HepG2 (cell line): ENCODE data around the gene NELFB. TPM values are rescaled to one million over a fixed set of nuclear protein-coding genes. Genes with fewer than 3 reads are reported as not detected.

Experiments used
- CREB1 ChIP-seq, 2 experiments: fragments of 450-650 bp in 1 of 2; IDR thresholded peaks; 2 replicates each; pipeline ENCODE4 v1.6.1; 2016 to 2017; ENCODE audit warnings: control low read depth in 1 of 2, mild to moderate bottlenecking in 1 of 2, missing compliant biosample characterization in 1 of 2, missing genetic modification characterization in 1 of 2
- FOXM1 ChIP-seq: sonication (generic); formaldehyde crosslinking; IDR thresholded peaks from 2 replicates; pipeline ENCODE4 v1.5.0; 2020; ENCODE audit warnings: missing genetic modification reagents
- GZF1 ChIP-seq: sonication (generic); formaldehyde crosslinking; IDR thresholded peaks from 2 replicates; pipeline ENCODE4 v1.5.1; 2020; ENCODE audit warnings: mild to moderate bottlenecking, missing genetic modification reagents
- HDAC1 ChIP-seq: sonication (generic); formaldehyde crosslinking; IDR thresholded peaks from 2 replicates; pipeline ENCODE4 v1.5.1; 2020; ENCODE audit warnings: mild to moderate bottlenecking, missing genetic modification reagents
- MTF1 ChIP-seq: sonication (generic); formaldehyde crosslinking; IDR thresholded peaks from 2 replicates; pipeline ENCODE4 v1.5.0; 2020; ENCODE audit warnings: missing genetic modification reagents
- NFE2 ChIP-seq: sonication (generic); formaldehyde crosslinking; IDR thresholded peaks from 2 replicates; pipeline ENCODE4 v1.4.0; 2020; ENCODE audit warnings: missing genetic modification reagents
- NFKB2 ChIP-seq: sonication (generic); formaldehyde crosslinking; IDR thresholded peaks from 2 replicates; pipeline ENCODE4 v1.4.0; 2020; ENCODE audit warnings: missing genetic modification reagents, borderline replicate concordance
- PHB2 ChIP-seq: fragments of 450-650 bp; IDR thresholded peaks from 2 replicates; pipeline ENCODE4 v1.6.1; 2018; ENCODE audit not compliant: partially characterized antibody
- RELA ChIP-seq: sonication (generic); formaldehyde crosslinking; IDR thresholded peaks from 2 replicates; pipeline ENCODE4 v1.4.0; 2020; ENCODE audit warnings: missing genetic modification reagents
- SNAPC2 ChIP-seq: sonication (generic); formaldehyde crosslinking; IDR thresholded peaks from 2 replicates; pipeline ENCODE4 v1.8.1; 2022; ENCODE audit warnings: mild to moderate bottlenecking, missing genetic modification reagents
- TOPORS ChIP-seq: sonication (generic); formaldehyde crosslinking; IDR thresholded peaks from 2 replicates; pipeline ENCODE4 v1.8.0; 2023; ENCODE audit warnings: mild to moderate bottlenecking, missing genetic modification reagents
- ZBTB21 ChIP-seq: sonication (generic); formaldehyde crosslinking; IDR thresholded peaks from 2 replicates; pipeline ENCODE4 v1.4.0; 2020; ENCODE audit warnings: missing genetic modification reagents
- ZNF546 ChIP-seq: sonication (generic); formaldehyde crosslinking; conservative IDR thresholded peaks from 2 replicates; pipeline ENCODE4 v1.8.1; 2023; ENCODE audit warnings: mild to moderate bottlenecking, missing genetic modification reagents
- ZNF547 ChIP-seq: sonication (generic); formaldehyde crosslinking; IDR thresholded peaks from 2 replicates; pipeline ENCODE4 v1.5.1; 2020; ENCODE audit warnings: mild to moderate bottlenecking, missing genetic modification reagents
- ZNF557 ChIP-seq: sonication (generic); formaldehyde crosslinking; IDR thresholded peaks from 2 replicates; pipeline ENCODE4 v1.4.0; 2020; ENCODE audit warnings: missing genetic modification reagents
- ZNF724P ChIP-seq: sonication (generic); formaldehyde crosslinking; IDR thresholded peaks from 2 replicates; pipeline ENCODE4 v1.8.0; 2022; ENCODE audit warnings: missing genetic modification reagents, borderline replicate concordance
- ZNF792 ChIP-seq: IDR thresholded peaks from 2 replicates; pipeline ENCODE4 v1.6.1; 2016
- ZNF83 ChIP-seq: sonication (generic); formaldehyde crosslinking; IDR thresholded peaks from 2 replicates; pipeline ENCODE4 v1.4.0; 2020; ENCODE audit warnings: missing genetic modification reagents, mild to moderate bottlenecking, borderline replicate concordance
- ZSCAN25 ChIP-seq: sonication (generic); formaldehyde crosslinking; IDR thresholded peaks from 2 replicates; pipeline ENCODE4 v1.8.0; 2022; ENCODE audit warnings: mild to moderate bottlenecking, missing genetic modification reagents
- polyA plus RNA-seq, 8 experiments: library from polyadenylated mRNA; depleted of rRNA in 3 of 8; stranded (reverse) in 7 of 8; unstranded in 1 of 8; fragments of >200 nt; fragmentation: Illumina TruSeq in 4 of 8; extraction: Trizol in 4 of 8; gene quantifications; 2 replicates each; pipeline versions ENCODE4 v1.2.1 to v1.2.3, GENCODE V29; 2011 to 2016; ENCODE audit warnings: low read depth in 4 of 8, missing spikeins in 1 of 8, mixed read lengths in 1 of 8; ENCODE audit not compliant: insufficient read depth in 1 of 8
- total RNA-seq, 5 experiments: library from RNA; depleted of rRNA; stranded (reverse); fragments of >200 nt; fragmentation: Illumina TruSeq; extraction: Trizol; gene quantifications; 2 replicates each; pipeline ENCODE4 v1.2.3, GENCODE V29; 2016; ENCODE audit warnings: low read depth in 1 of 5
- TF ChIP-seq, protein P1 (sequence below): sonication (generic); formaldehyde crosslinking; IDR thresholded peaks from 2 replicates; pipeline ENCODE4 v1.5.0; 2020; ENCODE audit warnings: missing genetic modification reagents, mild to moderate bottlenecking, borderline replicate concordance
- TF ChIP-seq, protein P2 (sequence below): IDR thresholded peaks from 2 replicates; pipeline ENCODE4 v1.6.1; 2018; ENCODE audit warnings: missing genetic modification reagents
- TF ChIP-seq, protein P3 (sequence below): sonication (generic); formaldehyde crosslinking; IDR thresholded peaks from 2 replicates; pipeline ENCODE4 v1.8.1; 2023; ENCODE audit warnings: mild to moderate bottlenecking, missing genetic modification reagents, borderline replicate concordance
- TF ChIP-seq, protein P4 (sequence below): sonication (generic); formaldehyde crosslinking; IDR thresholded peaks from 2 replicates; pipeline ENCODE4 v1.5.1; 2020; ENCODE audit warnings: missing genetic modification reagents, mild to moderate bottlenecking, borderline replicate concordance
- TF ChIP-seq, protein P5 (sequence below): sonication (generic); formaldehyde crosslinking; IDR thresholded peaks from 2 replicates; pipeline ENCODE4 v1.5.0; 2020; ENCODE audit warnings: missing genetic modification reagents

The NELFB gene
- total and polyA plus RNA-seq, 2 of the 13 experiments (the other 11 are each of a cell fraction or from before 2014, with no cell fraction given): 26.5 to 45.8 TPM

DNA sequence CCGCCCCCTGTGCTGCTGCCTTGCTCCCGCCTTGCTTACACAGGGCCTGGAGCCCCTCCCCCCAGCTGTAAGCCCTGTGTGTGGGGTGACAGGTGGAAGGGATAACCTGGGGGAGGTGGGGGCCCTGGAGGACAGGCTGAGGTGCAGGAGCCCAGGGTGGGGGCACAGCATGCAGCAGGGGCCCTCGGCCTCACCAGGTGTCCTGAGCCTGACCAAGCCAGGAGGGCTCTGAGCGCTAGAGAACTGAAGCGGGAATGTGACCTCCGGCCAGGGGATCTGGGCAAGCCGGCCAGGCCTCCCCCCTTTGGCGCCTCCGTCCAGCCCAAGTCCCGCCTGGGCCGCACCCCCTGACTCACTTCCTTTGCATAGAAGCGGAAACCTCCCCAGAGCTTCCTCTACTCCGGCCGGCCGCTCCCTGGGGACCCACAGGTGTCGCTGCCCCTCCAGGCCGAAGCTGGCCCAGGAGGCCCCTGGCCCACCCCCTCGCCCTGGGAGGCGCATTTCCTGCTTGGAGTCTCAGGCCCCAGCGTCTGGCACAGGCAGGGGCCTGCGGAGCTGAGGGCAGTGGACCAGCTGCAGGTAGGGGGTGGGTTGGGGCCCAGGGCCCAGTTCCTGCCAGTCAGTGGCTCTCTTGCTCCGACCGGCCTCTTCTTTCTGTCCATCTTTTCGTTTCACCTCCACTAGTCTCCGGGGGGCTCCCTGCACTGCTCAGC, 22.4 kb downstream of the NELFB start, which contains the start of gene TOR4A (continued):
- TF ChIP-seq, protein P1, sequence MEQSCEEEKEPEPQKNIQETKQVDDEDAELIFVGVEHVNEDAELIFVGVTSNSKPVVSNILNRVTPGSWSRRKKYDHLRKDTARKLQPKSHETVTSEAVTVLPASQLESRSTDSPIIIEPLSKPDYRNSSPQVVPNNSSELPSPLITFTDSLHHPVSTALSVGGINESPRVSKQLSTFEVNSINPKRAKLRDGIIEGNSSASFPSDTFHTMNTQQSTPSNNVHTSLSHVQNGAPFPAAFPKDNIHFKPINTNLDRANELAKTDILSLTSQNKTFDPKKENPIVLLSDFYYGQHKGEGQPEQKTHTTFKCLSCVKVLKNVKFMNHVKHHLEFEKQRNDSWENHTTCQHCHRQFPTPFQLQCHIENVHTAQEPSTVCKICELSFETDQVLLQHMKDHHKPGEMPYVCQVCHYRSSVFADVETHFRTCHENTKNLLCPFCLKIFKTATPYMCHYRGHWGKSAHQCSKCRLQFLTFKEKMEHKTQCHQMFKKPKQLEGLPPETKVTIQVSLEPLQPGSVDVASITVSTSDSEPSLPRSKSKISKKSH: no peak
- TF ChIP-seq ZSCAN25: peak; percentile 13; the same call in 1 of the 2 replicates
- peak; percentile 60 for TF ChIP-seq ZNF546 (CRISPR knock-in tag)
- TF ChIP-seq ZNF792 (CRISPR knock-in tag): peak; percentile 81; the same call in 1 of the 2 replicates
- no peak for TF ChIP-seq ZBTB21 (CRISPR knock-in tag)
- no peak for TF ChIP-seq TOPORS (CRISPR knock-in tag)
- TF ChIP-seq, protein P2, sequence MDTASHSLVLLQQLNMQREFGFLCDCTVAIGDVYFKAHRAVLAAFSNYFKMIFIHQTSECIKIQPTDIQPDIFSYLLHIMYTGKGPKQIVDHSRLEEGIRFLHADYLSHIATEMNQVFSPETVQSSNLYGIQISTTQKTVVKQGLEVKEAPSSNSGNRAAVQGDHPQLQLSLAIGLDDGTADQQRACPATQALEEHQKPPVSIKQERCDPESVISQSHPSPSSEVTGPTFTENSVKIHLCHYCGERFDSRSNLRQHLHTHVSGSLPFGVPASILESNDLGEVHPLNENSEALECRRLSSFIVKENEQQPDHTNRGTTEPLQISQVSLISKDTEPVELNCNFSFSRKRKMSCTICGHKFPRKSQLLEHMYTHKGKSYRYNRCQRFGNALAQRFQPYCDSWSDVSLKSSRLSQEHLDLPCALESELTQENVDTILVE: peak; percentile 69
- no peak for TF ChIP-seq ZNF547
- TF ChIP-seq ZNF557 (CRISPR knock-in tag): peak; percentile 77
- TF ChIP-seq, protein P3, sequence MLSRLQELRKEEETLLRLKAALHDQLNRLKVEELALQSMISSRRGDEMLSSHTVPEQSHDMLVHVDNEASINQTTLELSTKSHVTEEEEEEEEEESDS: no peak
- TF ChIP-seq GZF1 (CRISPR knock-in tag): peak; percentile 88; the same call in 1 of the 2 replicates
- no peak for TF ChIP-seq CREB1 (IDR thresholded peaks at IDR 0.05)
- no peak for TF ChIP-seq CREB1 (CRISPR knock-in tag; IDR thresholded peaks at IDR 0.05)
- TF ChIP-seq NFKB2 (CRISPR knock-in tag): peak; percentile 72; the same call in 1 of the 2 replicates
- 0 out of 2 replicates have a peak, but pooled peaks have one; percentile 25 for TF ChIP-seq ZNF724P (CRISPR knock-in tag)
- peak; percentile 83 for TF ChIP-seq HDAC1 (CRISPR knock-in tag)
- peak; percentile 27; the same call in 1 of the 2 replicates for TF ChIP-seq SNAPC2
- TF ChIP-seq, protein P4, sequence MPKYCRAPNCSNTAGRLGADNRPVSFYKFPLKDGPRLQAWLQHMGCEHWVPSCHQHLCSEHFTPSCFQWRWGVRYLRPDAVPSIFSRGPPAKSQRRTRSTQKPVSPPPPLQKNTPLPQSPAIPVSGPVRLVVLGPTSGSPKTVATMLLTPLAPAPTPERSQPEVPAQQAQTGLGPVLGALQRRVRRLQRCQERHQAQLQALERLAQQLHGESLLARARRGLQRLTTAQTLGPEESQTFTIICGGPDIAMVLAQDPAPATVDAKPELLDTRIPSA (CRISPR knock-in tag): no peak
- TF ChIP-seq, protein P5, sequence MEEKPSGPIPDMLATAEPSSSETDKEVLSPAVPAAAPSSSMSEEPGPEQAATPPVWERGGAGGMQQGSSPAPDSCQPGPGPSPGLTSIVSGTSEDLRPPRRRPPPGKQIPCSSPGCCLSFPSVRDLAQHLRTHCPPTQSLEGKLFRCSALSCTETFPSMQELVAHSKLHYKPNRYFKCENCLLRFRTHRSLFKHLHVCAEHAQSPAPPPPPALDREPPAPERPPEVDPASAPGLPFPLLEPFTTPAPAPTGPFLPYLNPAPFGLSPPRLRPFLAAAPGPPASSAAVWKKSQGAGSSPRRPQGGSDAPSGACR: peak; percentile 78
- no peak for TF ChIP-seq MTF1
- no peak for TF ChIP-seq FOXM1 (CRISPR knock-in tag)
- no peak for TF ChIP-seq RELA
- TF ChIP-seq PHB2: no peak
- no peak for TF ChIP-seq ZNF83 (CRISPR knock-in tag)
- TF ChIP-seq NFE2 (CRISPR knock-in tag): no peak
